NT2/D1 (cell line): ENCODE data around the gene FHL3.

Experiments
- DNase-seq: peaks from one replicate; pipeline ENCODE4 v3.0.0-alpha.2; 2011; ENCODE audit warnings: low read depth, low spot score
- H3K27me3 ChIP-seq: 2 replicates; pipeline ENCODE4 v1.6.0; 2011; ENCODE audit warnings: mild to moderate bottlenecking; ENCODE audit not compliant: insufficient read length, insufficient read depth
- H3K36me3 ChIP-seq: 2 replicates; pipeline ENCODE4 v1.6.1; 2011; ENCODE audit warnings: mild to moderate bottlenecking, low read length, mixed read lengths; ENCODE audit not compliant: insufficient read depth, insufficient read length
- H3K4me1 ChIP-seq: 2 replicates; pipeline ENCODE4 v1.5.1; 2011; ENCODE audit not compliant: insufficient read depth, insufficient read length
- H3K4me3 ChIP-seq: 2 replicates; pipeline ENCODE4 v1.5.1; 2011; ENCODE audit warnings: low read depth; ENCODE audit not compliant: insufficient read length
- H3K9ac ChIP-seq: 2 replicates; pipeline ENCODE4 v1.6.0; 2011; ENCODE audit warnings: low read depth; ENCODE audit not compliant: insufficient read length
- H3K9me3 ChIP-seq: 2 replicates; pipeline ENCODE4 v1.5.1; 2011; ENCODE audit warnings: mild to moderate bottlenecking, low read length; ENCODE audit not compliant: insufficient read depth
- SUZ12 ChIP-seq: IDR thresholded peaks from 2 replicates; pipeline ENCODE4 v1.6.1; 2011; ENCODE audit not compliant: insufficient read length, insufficient read depth; ENCODE audit errors: extremely low read depth
- YY1 ChIP-seq: IDR thresholded peaks from 2 replicates; pipeline ENCODE4 v1.6.1; 2011; ENCODE audit not compliant: insufficient read length, insufficient read depth
- ZNF274 ChIP-seq: IDR thresholded peaks from 2 replicates; pipeline ENCODE4 v1.6.1; 2011; ENCODE audit warnings: mild to moderate bottlenecking, low read depth, low read length

Gene FHL3

DNA sequence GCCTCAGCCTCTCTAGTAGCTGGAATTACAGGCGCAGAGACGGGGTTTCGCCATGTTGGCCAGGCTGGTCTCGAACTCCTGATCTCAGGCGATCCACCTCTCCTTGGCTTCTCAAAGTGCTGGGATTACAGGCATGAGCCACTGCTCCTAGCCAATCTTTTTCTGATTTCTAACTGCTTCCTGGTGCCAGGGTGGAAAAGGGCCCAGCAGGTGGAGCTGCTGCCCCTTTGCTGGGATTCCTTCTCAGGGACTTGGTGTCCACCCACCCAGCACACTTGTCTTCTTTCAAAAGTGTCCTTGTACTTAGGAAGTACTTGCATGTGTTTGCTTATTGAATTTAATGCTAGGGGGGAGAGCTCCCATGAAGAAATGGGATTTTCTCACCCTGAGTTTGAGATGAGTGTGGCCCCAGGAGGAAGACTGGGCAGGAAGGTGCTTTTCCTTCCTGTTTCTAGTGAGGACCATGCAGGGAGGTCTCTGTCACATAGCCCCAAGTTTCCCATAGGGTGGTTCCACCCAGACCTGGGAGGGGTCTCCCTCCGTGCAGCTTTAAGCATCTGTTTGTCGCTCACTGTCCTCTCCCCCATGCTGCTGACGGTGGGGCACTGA is 21.4 kb upstream of the FHL3 start:
- H3K4me1 ChIP-seq: peaks cover 48% of the 10 kb centered on the region
- no peak for DNase-seq
- no peaks in the 10 kb centered on the region for H3K27me3 ChIP-seq
- no peaks in the 10 kb centered on the region for H3K9me3 ChIP-seq
- peak overlapping the region; percentile 28 for H3K9ac ChIP-seq
- TF ChIP-seq SUZ12 (no peak), ZNF274 (no peak), YY1 (no peak)
- H3K4me3 ChIP-seq: no peak overlapping the region
- peaks cover 49% of the 10 kb centered on the region for H3K36me3 ChIP-seq

DNA sequence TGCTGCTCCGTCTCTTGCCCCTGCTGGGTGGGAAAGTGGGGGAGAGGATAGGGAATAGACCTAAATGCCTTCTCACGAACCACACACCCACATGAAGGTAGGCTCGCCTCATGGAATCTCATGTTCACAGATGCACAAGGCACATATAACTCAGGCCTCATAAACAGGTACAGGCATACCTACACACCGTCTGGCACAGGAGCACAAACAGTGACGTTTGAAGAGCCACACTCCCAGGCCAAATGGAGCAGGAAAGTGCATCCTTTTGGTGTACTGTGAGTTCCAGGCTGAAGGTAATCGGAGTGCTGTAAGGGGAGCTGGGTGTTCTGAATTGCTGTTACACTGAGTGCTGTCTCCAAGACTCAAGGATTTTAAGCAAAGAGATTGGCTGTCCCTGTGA is 20.4 kb upstream of the FHL3 start:
- no peaks in the 10 kb centered on the region for H3K27me3 ChIP-seq
- no peak overlapping the region for H3K4me3 ChIP-seq
- no peak for DNase-seq
- H3K4me1 ChIP-seq: peaks cover 39% of the 10 kb centered on the region
- H3K9ac ChIP-seq: no peak overlapping the region
- H3K9me3 ChIP-seq: no peaks in the 10 kb centered on the region
- TF ChIP-seq SUZ12 (no peak), YY1 (no peak), ZNF274 (no peak)
- peaks cover 56% of the 10 kb centered on the region for H3K36me3 ChIP-seq

DNA sequence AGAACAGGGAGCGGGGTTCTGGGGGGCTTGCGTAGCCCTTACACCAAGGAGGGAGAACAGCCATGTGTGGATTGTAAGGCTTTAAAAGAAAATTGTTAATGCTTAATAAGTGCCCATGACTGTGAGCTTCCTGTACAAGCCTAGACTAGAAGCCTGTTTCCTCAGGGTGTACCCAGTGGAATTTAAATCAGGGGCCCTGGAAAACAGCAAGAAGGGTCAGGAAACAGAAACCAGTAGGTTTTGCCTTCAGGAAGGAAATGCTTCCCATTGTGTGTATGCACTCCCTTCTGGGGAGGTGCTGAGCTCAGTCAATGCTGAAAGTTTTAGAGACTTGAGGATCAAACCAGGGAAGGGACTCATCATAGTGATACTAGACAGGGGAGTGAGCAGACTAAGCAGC is 19.9 kb upstream of the FHL3 start:
- H3K36me3 ChIP-seq: peaks cover 61% of the 10 kb centered on the region
- H3K4me3 ChIP-seq: no peak overlapping the region
- no peak for TF ChIP-seq ZNF274
- no peak for TF ChIP-seq YY1
- TF ChIP-seq SUZ12: no peak
- H3K9me3 ChIP-seq: no peaks in the 10 kb centered on the region
- H3K4me1 ChIP-seq: peaks cover 34% of the 10 kb centered on the region
- H3K27me3 ChIP-seq: no peaks in the 10 kb centered on the region
- H3K9ac ChIP-seq: no peak overlapping the region
- no peak for DNase-seq

DNA sequence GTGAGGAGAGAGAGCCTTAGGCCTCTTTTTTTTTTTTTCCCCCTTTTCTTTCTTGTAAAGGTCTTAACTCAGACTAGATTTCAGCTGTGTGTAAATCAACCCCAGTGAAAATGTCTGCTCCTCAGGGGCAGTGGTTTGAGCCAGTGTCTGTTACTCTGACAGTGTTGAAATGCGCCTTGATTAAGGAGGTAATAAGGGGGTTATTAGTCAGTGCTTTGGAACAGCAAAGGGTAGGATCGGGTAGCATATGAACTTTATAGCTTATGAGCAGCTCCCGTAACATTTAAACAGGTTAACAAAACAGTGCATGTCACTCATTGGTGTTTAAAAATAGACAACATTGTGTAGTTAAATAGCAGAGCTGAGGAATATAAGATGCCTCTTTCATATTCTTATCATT is 17.5 kb upstream of the FHL3 start:
- Histone ChIP-seq H3K4me1 (peaks cover 13% of the 10 kb centered on the region), H3K9ac (no peak overlapping the region), H3K27me3 (no peaks in the 10 kb centered on the region), H3K36me3 (peaks cover 85% of the 10 kb centered on the region), H3K9me3 (no peaks in the 10 kb centered on the region), H3K4me3 (no peak overlapping the region)
- TF ChIP-seq YY1 (no peak), SUZ12 (no peak), ZNF274 (no peak)
- no peak for DNase-seq

DNA sequence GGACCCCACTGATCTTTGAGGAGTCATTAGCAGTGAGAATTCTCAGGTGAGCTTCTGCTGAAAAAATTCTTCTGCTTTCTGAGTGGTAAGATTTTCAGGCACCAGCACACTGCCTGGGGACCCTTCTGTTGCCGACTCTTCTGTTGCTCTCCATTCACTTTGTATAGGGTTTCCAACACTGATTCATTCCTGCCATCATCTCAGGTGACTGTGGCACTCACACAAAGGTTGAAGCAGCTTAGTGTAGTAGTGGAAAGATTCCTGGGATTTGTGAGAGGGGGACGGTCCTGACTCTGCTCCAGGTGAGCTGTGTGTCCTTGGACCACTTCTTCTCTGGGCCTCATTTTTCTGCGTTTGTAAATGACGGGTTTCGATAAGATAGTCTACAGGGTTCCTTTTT is 16.7 kb upstream of the FHL3 start:
- Histone ChIP-seq H3K4me1 (peaks cover 5% of the 10 kb centered on the region), H3K27me3 (no peaks in the 10 kb centered on the region), H3K9ac (no peak overlapping the region), H3K9me3 (no peaks in the 10 kb centered on the region), H3K36me3 (peaks cover 91% of the 10 kb centered on the region), H3K4me3 (no peak overlapping the region)
- no peak for TF ChIP-seq YY1
- no peak for TF ChIP-seq ZNF274
- TF ChIP-seq SUZ12: no peak
- DNase-seq: no peak

DNA sequence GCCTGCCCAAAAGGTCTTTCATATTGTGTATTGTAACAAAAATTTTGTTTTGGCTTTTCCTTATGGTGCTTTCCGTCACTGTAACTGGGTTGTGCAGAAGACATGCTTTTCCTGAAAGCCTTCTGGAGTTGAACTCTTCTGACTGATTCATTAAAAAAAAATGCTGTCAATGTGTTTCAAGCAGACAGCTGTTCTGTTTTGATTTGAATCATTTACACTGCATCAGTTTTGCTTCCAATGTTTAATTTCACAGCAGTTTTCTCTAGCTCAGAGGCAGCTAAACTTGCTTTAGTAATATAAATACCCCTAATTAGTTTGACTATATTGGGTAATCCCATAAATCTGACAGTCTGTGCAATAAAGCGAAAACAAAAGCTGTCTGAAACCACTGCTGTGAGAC is 15.1 kb upstream of the FHL3 start:
- TF ChIP-seq SUZ12 (no peak), ZNF274 (no peak), YY1 (no peak)
- Histone ChIP-seq H3K9ac (no peak overlapping the region), H3K4me3 (no peak overlapping the region), H3K9me3 (no peaks in the 10 kb centered on the region), H3K4me1 (no peaks in the 10 kb centered on the region), H3K36me3 (peaks cover 95% of the 10 kb centered on the region), H3K27me3 (no peaks in the 10 kb centered on the region)
- no peak for DNase-seq

DNA sequence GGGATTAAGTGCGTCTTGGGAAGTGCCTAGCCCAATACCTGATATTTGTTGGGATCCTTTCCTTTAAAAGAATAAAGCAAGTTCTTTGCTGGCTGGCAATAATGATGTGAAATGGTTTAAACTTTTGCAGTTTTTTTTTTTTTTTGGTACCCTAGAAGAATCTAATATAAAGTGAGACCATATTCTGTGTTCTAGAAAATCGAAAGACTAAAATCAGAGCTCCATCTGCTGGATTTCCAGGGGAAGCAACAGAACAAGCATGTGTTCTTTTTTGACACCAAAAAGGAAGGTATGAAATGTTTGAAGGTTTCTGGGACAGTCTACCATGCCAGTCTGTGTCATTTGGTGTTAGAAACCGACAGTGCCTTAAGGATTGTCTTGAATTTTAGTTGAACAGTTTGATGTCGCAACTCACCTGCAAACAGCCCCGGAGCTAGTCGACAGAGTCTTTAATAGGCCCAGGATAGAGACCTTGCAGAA is 13.6 kb upstream of the FHL3 start:
- TF ChIP-seq SUZ12 (no peak), YY1 (no peak)
- no peaks in the 10 kb centered on the region for H3K27me3 ChIP-seq
- H3K36me3 ChIP-seq: peaks cover 96% of the 10 kb centered on the region
- H3K9me3 ChIP-seq: no peaks in the 10 kb centered on the region
- H3K4me3 ChIP-seq: no peak overlapping the region
- no peak overlapping the region for H3K9ac ChIP-seq
- DNase-seq: no peak
- H3K4me1 ChIP-seq: no peaks in the 10 kb centered on the region
